Esophagus (tissue), 2 donors: ENCODE results near the gene CACNA1D. TPM values are rescaled to one million over a fixed set of nuclear protein-coding genes. Genes with fewer than 3 reads are reported as not detected.
"Not testable (repeated sequence)": the region's sequence is repeated elsewhere in the genome, so short reads cannot be mapped to it uniquely, and the experiment has no call there.

Experiments
- H3K27ac ChIP-seq, 2 donors: one replicate each; pipeline ENCODE4 v1.5.1; 2013; ENCODE audit warnings: low read depth in 2 of 2, mild to moderate bottlenecking in 2 of 2, inconsistent platforms in 1 of 2, low read length in 1 of 2, moderate library complexity in 1 of 2
- H3K27me3 ChIP-seq, 2 donors: one replicate each; pipeline ENCODE4 v1.6.1; 2013; ENCODE audit warnings: low read length in 2 of 2, control low read depth in 1 of 2, mild to moderate bottlenecking in 1 of 2; ENCODE audit not compliant: insufficient read depth in 2 of 2, control insufficient read depth in 1 of 2
- H3K36me3 ChIP-seq, 2 donors: one replicate each; pipeline ENCODE4 v1.6.1; 2013; ENCODE audit warnings: low read length in 1 of 2; ENCODE audit not compliant: control insufficient read depth in 2 of 2, insufficient read depth in 2 of 2
- H3K4me1 ChIP-seq, 2 donors: one replicate each; pipeline ENCODE4 v1.6.1; 2013; ENCODE audit warnings: low read length in 1 of 2; ENCODE audit not compliant: control insufficient read depth in 2 of 2, insufficient read depth in 2 of 2
- H3K4me3 ChIP-seq, 2 donors: one replicate each; pipeline ENCODE4 v1.5.1; 2013; ENCODE audit warnings: low read length in 2 of 2, mild to moderate bottlenecking in 2 of 2, low read depth in 1 of 2, moderate library complexity in 1 of 2
- H3K9me3 ChIP-seq, 2 donors: one replicate each; pipeline ENCODE4 v1.6.1; 2013; ENCODE audit warnings: mild to moderate bottlenecking in 2 of 2, low read depth in 1 of 2, low read length in 1 of 2, moderate library complexity in 1 of 2; ENCODE audit not compliant: control insufficient read depth in 2 of 2, insufficient read depth in 1 of 2
- WGBS, 2 donors: extraction: QIAGEN DNeasy Blood & Tissue Kit; methylation state at CpG; one replicate each; pipeline ENCODE4 v1.1.7; 2013; 5-methylcytosine and 5-hydroxymethylcytosine counted together
- polyA plus RNA-seq, 2 donors: library from polyadenylated mRNA; stranded (reverse); fragments of 200-250 nt; gene quantifications; one replicate each; pipeline ENCODE4 v1.2.3, GENCODE V29; 2013
- donor health status: healthy with polysubstance abuse.
- donor health status: Bipolar disorder and iron deficiency.

The CACNA1D gene
- polyA plus RNA-seq, 2 donors = 0.38 to 0.61 TPM

GRCh38 chr3:53553200-53553599 is 58.8 kb downstream of the CACNA1D start:
- WGBS, 2 donors = 54 to 62% methylated on average over 5 of the region's 5 CpGs

GRCh38 chr3:53554559-53555067 is 60.2 kb downstream of the CACNA1D start:
- 88 to 89% methylated on average over 4 of the region's 4 CpGs for WGBS, 2 donors
- Histone ChIP-seq H3K36me3 (no peaks in the 10 kb centered on the region), H3K27me3 (no peaks in the 10 kb centered on the region), H3K4me3 (no peak overlapping the region), H3K27ac (no peak overlapping the region), H3K9me3 (no peaks in the 10 kb centered on the region), H3K4me1 (peaks cover 2 to 3% of the 10 kb centered on the region in 2 donors)

More at GRCh38 chr3:53553200-53553599, 58.8 kb downstream of the CACNA1D start:
- no peaks in the 10 kb centered on the region for H3K36me3 ChIP-seq
- H3K27ac ChIP-seq = no peak overlapping the region
- no peak overlapping the region for H3K4me3 ChIP-seq
- peaks cover 2 to 3% of the 10 kb centered on the region in 2 donors for H3K4me1 ChIP-seq
- H3K9me3 ChIP-seq = no peaks in the 10 kb centered on the region
- no peaks in the 10 kb centered on the region for H3K27me3 ChIP-seq

DNA sequence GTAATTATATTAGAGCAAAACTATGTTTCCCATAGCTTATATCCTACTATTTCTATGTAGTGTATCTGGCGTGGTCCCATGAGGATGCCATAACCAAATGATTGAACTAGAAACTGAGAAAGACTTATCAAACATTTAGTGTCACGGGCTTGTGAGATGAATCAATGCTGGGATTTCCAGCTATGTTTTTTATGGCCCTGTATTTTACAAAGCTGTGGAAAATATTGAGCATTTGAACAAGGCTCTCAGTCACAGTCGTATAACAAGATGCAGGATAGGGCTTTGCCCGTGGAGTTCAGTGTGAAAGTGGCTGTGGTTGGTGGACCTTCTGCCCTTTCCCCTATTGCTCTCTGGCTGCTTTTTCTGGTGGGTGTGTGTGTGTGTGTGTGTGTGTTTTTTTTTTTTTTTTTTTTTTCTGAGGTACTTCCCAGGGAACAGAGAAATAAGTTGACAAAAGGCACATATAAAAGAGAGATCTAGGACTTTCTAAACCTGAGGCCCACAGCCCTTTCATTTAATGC is 60.7 kb downstream of the CACNA1D start:
- Histone ChIP-seq H3K4me3 (no peak overlapping the region), H3K27ac (no peak overlapping the region), H3K36me3 (no peaks in the 10 kb centered on the region), H3K9me3 (no peaks in the 10 kb centered on the region), H3K27me3 (no peaks in the 10 kb centered on the region), H3K4me1 (peaks cover 2% of the 10 kb centered on the region in 2 donors)
- 71 to 76% methylated on average over 4 of the region's 4 CpGs for whole genome bisulfite sequencing, 2 donors

DNA sequence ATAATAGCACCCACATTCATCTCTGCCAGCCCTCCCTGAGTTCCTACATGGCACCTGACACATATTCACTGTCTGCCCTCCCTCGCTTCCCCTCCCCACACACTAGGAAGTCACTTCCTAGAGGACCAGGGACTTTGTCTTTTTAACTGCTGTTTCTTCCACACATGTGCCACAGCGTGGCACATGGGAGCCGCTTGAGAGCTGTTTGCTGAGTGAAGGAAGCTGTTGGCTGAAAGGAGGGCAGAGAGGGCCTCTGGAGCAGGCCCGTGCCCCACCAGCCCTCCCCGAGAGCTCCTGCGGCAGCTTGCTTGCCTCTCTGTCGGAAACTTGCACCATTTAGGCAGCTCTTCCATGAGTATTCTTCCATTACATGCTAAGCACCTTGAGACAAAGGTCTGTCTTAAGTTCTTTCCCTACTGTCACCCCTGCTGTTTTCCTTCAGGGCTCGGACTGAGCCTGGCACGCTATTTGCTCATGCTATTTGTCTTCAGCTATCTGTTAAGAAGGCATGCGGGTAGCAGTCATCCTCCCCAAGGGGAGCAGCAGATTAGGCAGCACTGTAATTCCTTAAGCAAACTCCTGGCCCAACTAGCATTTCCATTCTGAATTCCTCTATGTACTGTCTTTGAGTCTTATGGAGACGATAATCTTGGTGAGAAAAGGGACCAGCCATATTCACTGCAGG is 72.2 kb downstream of the CACNA1D start:
- Histone ChIP-seq H3K27ac (no peak overlapping the region), H3K4me3 (no peak overlapping the region), H3K4me1 (peaks cover 0 to 3% of the 10 kb centered on the region in 2 donors), H3K9me3 (no peaks in the 10 kb centered on the region), H3K36me3 (no peaks in the 10 kb centered on the region), H3K27me3 (no peaks in the 10 kb centered on the region)
- WGBS, 2 donors = 82 to 85% methylated on average over 11 of the region's 11 CpGs

DNA sequence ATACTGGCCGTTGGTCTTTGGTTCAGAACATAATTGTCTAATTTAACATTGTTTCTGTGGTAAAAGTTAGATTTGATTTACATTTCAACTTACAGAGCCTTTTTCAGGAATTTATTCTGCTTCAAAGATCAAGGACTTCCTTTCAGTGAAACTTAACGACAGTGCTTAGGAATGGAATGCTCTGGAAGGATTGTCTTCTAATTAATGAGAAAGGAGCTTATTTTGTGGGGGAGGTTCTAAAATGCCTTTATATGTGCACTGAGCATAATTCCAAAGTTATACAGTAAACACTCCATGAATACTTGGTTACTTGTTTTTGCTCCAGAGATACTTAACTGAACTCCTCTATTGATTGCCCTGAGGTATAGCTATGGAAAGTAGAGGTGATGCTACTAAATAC is 75.7 kb downstream of the CACNA1D start:
- no peak overlapping the region for H3K27ac ChIP-seq
- WGBS, 2 donors = 64 to 67% methylated on average over 2 of the region's 2 CpGs

DNA sequence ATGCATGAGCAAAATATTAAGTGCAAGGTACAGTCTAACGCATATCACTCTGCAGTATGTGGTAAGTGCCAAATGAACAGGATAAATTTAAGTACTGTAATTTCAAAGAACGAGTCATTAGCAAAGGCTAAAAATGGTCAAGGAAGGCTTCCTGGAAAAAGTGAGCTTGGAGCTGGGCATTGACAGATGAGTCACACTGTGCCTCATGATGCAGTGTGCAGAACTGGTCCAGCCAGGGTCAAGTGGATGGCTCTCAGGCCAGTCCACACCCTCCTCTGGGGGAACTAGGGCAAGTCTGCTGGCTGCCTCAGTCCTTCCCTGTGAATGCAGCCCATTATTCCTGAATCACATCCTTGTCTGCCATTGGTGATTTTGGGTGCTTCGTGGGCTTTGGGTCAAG is 76.3 kb downstream of the CACNA1D start:
- no peaks in the 10 kb centered on the region for H3K27me3 ChIP-seq
- no peaks in the 10 kb centered on the region for H3K9me3 ChIP-seq
- no peak overlapping the region for H3K4me3 ChIP-seq
- no peaks in the 10 kb centered on the region for H3K36me3 ChIP-seq
- peak overlapping the region; percentile 60 to 76 for H3K27ac ChIP-seq
- WGBS, 2 donors = 63 to 69% methylated on average over 3 of the region's 3 CpGs
- H3K4me1 ChIP-seq = peaks cover 3% of the 10 kb centered on the region in 2 donors

More for the DNA sequence above, 75.7 kb downstream of the CACNA1D start:
- H3K36me3 ChIP-seq = no peaks in the 10 kb centered on the region
- H3K4me3 ChIP-seq = no peak overlapping the region
- H3K27me3 ChIP-seq = no peaks in the 10 kb centered on the region
- H3K4me1 ChIP-seq = peaks cover 3% of the 10 kb centered on the region in 2 donors
- H3K9me3 ChIP-seq = no peaks in the 10 kb centered on the region

DNA sequence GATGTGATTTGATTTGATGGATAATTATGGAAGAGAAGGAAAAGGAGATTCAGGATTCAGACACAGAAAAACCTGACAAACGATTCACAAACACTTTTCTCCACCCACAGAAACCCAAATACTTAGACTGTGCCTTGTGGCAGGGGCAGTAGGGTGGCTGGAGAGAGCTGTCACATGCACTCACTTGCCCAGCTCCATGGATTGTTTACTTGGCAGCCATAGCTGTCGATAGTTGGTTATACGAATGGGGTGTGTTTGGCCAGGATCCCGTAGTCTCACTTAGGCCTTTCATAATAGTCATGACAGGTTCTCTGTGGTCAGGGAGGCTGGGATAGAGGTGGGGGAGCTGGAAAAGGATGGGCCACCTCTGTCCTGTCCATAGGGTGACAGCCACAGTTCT is 76.9 kb downstream of the CACNA1D start:
- Histone ChIP-seq H3K27ac (peak overlapping the region; percentile 60 to 62), H3K27me3 (no peaks in the 10 kb centered on the region), H3K36me3 (no peaks in the 10 kb centered on the region), H3K4me1 (peaks cover 3% of the 10 kb centered on the region in 2 donors), H3K4me3 (no peak overlapping the region), H3K9me3 (no peaks in the 10 kb centered on the region)
- WGBS, 2 donors = 35 to 40% methylated on average over 4 of the region's 4 CpGs

DNA sequence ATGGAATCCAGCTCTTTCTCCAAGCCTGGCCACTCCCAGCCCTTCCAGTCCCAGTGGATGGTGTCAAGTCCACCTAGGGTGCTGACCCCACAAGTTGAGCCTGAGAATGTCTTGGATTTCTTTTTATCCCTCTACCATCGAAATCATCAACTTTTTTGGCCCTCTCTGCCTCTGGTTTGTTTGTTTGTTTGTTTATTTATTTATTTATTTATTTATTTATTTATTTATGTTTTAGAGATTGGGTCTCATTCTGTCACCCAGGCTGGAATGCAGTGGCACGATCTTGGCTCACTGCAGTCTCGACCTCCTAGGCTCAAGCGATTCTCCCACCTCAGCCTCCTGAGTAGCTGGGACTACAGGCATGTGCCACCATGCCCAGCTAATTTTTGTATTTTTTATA is 77.8 kb downstream of the CACNA1D start:
- not testable (repeated sequence) for H3K9me3 ChIP-seq, H3K36me3 ChIP-seq, H3K4me3 ChIP-seq, H3K4me1 ChIP-seq, H3K27me3 ChIP-seq, H3K27ac ChIP-seq
- WGBS, 2 donors = 88 to 92% methylated on average over 4 of the region's 4 CpGs

GRCh38 chr3:53577506-53577905 is 83.1 kb downstream of the CACNA1D start:
- Histone ChIP-seq H3K4me1 (peaks cover 0 to 3% of the 10 kb centered on the region in 2 donors), H3K27me3 (no peaks in the 10 kb centered on the region), H3K4me3 (no peak overlapping the region), H3K27ac (no peak overlapping the region), H3K36me3 (no peaks in the 10 kb centered on the region), H3K9me3 (no peaks in the 10 kb centered on the region)
- WGBS, 2 donors = 66 to 70% methylated on average over 3 of the region's 3 CpGs

DNA sequence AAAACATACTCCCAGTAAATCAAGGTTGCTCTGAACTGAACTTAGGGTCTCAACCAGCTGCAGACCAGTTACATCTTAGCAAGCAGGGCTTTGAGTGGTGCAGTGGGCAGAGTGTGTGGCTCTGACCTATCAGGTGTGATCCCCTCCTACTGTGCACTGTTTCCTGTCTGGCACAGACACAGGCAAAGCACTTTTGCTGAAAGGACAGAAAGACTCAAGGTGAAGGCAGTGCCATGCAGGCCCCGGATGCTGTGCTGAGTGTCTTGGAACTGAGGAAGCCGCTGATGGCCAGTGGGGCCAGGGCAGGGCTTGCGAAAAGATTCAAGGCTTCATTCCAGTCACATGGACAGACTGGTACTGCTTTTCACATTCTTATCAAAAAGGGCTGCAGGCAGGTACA is 85.2 kb downstream of the CACNA1D start:
- Histone ChIP-seq H3K36me3 (no peaks in the 10 kb centered on the region), H3K4me3 (no peak overlapping the region), H3K27me3 (no peaks in the 10 kb centered on the region), H3K4me1 (peaks cover 3 to 4% of the 10 kb centered on the region in 2 donors), H3K9me3 (no peaks in the 10 kb centered on the region), H3K27ac (no peak overlapping the region)
- 84 to 94% methylated on average over 3 of the region's 3 CpGs for WGBS, 2 donors
